Measurements from ENCODE around the gene TANK.
"Not testable (repeated sequence)": the region's sequence is repeated elsewhere in the genome, so short reads cannot be mapped to it uniquely, and the experiment has no call there.

Gene TANK

DNA sequence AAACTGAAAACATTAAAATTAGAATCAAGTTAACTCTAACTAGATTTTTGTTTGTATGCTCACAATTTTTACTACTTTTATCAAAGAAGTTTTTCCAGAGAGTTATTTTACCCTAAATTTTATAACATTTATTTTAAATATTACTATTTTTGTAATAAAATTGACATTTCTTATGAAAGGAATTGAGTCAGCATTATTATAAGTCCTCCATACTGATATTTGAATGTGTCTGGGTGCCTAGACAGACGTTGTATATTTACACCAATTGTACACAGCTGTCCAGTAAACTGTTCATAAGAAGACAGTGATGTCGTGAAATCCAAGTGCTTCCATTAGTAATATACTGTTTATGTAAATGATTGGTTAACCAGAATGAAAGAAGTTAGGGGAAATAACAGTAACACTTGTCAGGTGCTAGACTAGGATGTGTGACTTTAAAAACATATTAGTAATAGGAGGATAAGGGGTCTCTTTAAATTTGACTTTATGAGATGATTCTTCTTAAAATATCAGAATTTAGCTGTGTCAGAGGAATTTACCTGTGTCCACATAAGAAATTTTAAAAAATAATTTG, 73.7 kb downstream of the TANK start:
- no peak for FAIRE-seq

GRCh38 chr2:161234627-161235026, 74.4 kb downstream of the TANK start:
- FAIRE-seq = no peak

DNA sequence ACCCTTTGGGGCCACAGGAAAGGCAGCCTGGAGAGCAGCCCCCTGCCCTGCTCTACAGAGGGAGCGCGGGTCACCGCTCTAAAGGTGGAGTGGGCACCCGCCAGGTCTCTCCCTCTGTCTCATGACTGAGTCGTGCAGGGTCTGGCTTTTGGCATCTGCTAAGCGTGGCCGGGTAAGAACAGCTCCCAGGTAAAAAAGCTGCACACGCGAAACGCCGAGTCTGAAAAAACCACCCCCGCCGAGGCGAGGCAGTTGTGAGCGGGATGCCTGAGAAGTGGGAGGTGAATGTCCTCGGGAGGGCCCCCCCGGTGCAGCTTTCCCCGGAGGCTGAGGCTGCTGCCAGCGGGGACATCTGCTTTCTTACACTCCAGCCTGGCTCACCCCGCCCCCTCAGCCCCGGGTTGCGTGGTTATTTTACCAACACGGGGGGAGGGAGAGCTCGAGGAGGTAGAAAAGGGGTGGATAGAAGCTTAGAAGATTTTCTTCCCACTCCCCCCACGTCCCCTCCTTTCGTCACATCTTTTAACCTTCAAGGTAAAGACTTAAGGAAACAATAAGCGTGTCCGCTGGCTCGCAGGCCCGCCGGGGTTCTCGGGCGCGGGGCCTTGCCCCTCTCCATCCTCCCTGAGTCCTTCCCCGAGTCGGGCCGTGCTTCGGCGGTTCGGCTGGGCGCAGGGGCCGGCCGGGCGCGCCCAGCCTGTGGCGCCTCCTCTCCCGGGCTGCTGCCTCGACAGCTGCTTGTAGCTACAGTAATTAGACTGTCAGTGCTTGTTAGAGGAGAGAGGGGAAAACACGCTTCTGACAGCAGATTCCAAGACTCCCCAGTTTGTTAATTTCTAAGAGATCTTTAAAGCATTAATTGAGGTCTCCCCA, 77.4 kb downstream of the TANK start:
- no peak for FAIRE-seq

DNA sequence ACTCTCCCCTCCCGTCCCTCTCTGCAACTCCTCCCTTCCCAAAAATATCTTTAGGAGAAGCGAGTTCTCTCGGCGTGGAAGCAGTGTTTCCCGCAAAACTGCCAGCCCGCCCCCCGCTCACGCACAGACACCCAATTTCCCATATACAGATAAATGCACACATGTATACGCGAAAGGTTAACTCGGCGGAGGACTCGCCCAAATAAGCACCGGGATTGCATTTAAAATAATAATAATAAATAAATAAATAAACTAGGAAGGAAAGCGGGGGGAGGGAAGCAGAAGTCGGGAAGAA, 78.0 kb downstream of the TANK start:
- FAIRE-seq = no peak

DNA sequence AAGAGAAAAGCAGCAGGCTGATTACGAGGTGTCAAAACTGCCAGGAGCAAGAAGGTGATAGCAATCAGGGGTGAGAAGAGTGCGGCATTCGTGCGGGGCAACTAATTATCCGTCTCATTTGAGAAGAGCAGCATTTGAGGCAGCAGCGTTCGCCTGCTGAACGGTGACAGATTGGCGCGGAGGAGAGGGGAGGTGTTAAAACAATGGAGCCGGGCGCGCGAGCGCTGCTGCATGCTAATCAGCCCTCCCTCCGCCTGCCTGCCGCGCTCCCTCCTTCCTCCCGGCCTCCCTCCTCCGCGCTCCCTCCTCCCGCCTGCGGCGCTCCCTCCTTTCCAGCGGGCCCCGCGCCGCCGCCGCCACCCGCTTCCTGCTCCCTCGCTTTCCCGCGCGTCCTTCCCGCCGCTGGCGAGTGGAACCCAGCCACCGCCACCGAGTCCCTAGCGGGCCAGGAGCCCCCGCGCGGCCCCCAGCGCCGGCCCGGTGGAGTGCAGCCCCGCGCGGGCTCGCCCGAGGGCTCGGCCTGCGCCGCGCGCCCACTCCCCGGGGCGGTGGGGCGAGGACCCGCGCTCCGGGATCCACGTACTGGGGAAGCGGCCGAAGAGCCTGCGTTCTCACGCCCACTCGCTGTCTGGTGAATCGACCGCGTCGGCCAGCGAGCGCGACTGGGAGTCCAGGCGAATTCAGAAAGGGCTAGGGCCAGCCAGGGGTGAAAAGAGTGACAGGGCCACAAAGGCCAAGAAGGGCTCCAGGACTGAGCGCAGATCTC, 78.5 kb downstream of the TANK start:
- no peak for FAIRE-seq

- no peak for FAIRE-seq
Observed at GRCh38 chr2:161239326-161240109, 79.3 kb downstream of the TANK start.

DNA sequence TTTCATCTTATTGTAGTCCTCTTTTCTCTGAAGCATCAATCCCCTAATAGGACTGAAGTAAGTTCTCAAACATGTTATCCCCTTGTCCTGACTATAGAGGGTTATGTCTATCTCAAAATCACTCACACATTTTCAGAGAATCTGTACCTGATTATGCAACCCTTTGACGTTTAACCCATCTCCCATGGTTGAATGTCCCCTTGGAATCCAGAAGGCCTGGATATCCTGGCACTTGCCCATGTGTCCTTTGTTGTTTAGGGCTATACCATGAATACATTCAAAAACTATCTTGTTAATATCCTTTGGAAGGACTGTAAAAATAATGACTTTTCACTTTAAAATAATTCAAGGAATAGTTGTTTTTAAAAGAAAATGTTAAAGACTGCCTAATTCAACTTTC, 81.7 kb downstream of the TANK start:
- FAIRE-seq = no peak

- no peak for FAIRE-seq
Observed at GRCh38 chr2:161243312-161243711, 83.1 kb downstream of the TANK start.

- no peak for FAIRE-seq
Observed at GRCh38 chr2:161243905-161244304, 83.7 kb downstream of the TANK start.

- not testable (repeated sequence) for FAIRE-seq
Observed at GRCh38 chr2:161244387-161245260, 84.4 kb downstream of the TANK start.

DNA sequence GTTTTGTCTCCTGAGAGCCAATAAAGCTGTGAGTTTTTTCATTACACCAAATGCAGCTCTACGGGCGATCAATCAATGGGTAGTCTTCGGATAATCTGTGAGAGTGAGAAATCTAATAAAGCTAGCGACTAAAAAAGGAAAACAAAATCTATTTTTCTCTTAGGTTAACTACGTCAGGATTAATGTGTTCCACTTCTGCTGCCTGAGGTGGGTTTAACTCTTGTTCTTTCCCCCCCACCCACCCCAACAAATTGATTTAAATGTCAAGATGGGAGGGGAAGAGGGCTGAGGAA, 85.0 kb downstream of the TANK start:
- no peak for FAIRE-seq

DNA sequence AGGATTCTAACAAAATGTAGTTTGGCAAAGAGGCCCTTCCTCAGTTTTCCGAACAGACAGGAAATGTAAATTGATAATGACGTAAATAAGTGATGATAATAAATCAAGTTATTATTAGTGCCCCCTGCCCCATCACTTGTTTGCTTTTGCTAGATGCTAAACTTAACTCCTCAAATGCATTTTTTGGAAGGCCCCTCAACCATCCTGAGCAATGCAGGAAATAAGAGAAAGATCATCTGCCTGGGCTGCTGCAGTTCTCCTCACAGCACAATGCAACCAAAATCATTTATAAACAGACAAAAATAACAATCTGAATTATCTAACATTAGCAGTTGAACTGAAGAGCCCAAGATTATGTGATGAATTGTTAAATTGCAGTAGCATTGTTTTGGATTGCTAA, 85.4 kb downstream of the TANK start:
- no peak for FAIRE-seq

- FAIRE-seq = no peak
Observed at GRCh38 chr2:161246281-161246680, 86.1 kb downstream of the TANK start.

GRCh38 chr2:161250864-161251436, 90.7 kb downstream of the TANK start:
- FAIRE-seq = no peak

DNA sequence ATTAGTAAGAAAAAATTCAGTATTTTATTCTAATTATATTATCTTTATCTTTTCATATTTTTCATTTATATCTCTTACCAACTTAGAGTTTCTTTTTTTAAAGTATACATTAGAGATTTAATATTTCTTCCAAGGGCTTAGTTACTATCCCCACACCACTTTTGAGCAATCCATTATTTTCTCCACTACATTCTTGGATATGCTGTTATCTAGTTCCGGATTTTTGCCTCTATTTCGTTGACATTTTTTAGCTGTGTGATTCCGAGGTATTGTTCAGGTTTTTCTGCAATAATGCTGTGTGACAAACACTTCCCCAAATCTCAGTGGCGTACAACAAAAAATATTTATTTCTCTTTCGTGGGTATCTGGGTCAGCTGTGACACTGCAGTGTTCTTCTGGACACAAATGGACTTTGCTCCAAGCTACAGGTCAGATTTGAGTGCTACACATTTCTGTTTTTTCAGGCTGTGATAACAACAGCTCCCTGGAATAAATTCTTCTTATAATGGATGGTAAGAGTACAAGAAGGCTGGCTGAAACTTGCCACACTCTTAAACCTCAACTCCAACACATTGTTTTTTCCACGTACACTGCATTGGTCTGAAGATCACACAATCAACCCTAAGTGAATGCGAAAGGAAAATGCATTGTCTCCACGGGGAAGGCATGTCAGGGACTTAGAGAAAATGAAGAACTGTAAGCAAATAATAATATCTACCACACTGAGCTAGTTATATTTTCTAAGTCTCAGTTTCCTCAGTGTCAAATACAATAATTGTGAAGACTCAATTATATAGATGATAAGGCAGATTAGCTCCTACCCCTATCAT, 97.1 kb downstream of the TANK start:
- no peak for FAIRE-seq

DNA sequence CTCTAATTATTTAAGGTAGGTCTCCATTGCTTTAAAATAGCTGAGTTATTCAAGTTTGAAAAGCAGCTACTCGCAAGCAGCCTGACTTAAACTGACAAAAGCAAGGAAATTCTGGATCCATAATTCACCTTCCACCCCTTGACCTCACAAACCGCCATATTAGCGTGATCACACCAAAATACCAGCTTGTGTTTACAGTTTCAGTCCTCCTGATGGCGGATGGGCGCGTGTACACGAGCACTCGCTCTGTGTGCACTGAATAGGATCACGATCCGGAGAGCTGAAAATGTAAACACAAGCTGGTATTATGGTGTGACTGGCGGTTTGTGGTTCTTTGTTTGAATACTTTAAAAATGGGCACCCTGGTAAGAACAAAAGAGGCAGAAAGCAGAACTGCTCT, 105.6 kb downstream of the TANK start:
- FAIRE-seq = no peak

DNA sequence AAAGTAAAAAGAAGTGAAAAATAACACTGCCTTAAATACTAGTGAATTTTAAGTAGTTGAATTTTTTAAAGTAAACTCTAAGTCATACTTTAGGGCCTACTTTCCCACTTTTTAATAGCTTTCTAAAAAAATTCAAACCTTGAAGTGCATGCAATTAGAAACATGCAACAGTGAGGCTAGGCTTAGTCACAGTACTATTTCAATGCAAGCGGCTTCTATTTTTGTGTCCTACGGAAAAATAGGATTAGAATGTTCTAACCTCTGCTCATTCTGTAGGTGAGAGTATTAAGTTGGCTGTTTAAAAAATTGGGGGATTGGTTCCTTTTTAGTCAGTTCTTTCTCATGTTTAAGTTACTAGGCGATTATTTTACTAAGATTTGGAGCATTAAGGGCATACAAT, 108.9 kb downstream of the TANK start:
- no peak for FAIRE-seq

GRCh38 chr2:161273038-161273760, 113.0 kb downstream of the TANK start:
- no peak for FAIRE-seq

GRCh38 chr2:161278564-161279229, 118.5 kb downstream of the TANK start:
- not testable (repeated sequence) for FAIRE-seq
